Progenitor cell of endocrine pancreas (in vitro differentiated cells): ENCODE data around the gene TGFA. TPM values are rescaled to one million over a fixed set of nuclear protein-coding genes. Genes with fewer than 3 reads are reported as not detected.

Experiments used
- DNase-seq: peaks from one replicate; pipeline ENCODE4 v3.0.0; 2021; ENCODE audit warnings: low spot score; ENCODE audit not compliant: unreplicated experiment
- H3K27ac Mint-ChIP-seq: 2 replicates; pipeline ENCODE4 v1.8.0; 2021; ENCODE audit warnings: mild to moderate bottlenecking, moderate library complexity, mixed read lengths
- H3K27me3 Mint-ChIP-seq: 2 replicates; pipeline ENCODE4 v1.8.0; 2021; ENCODE audit warnings: mixed read lengths
- H3K36me3 Mint-ChIP-seq: 2 replicates; pipeline ENCODE4 v1.8.0; 2022; ENCODE audit warnings: mixed read lengths; ENCODE audit not compliant: insufficient read depth
- H3K4me1 Mint-ChIP-seq: 2 replicates; pipeline ENCODE4 v1.8.0; 2021; ENCODE audit warnings: low read depth, mixed read lengths
- H3K4me3 Mint-ChIP-seq: 2 replicates; pipeline ENCODE4 v1.8.0; 2021; ENCODE audit warnings: low read depth, mild to moderate bottlenecking, moderate library complexity, mixed read lengths
- H3K9me3 Mint-ChIP-seq: 2 replicates; pipeline ENCODE4 v1.8.0; 2021; ENCODE audit warnings: low read depth, mixed read lengths
- total RNA-seq: library from RNA; stranded (reverse); gene quantifications from 2 replicates; pipeline ENCODE4 v1.2.1, GENCODE V29; 2021
- TF ChIP-seq, protein P1 (sequence below): fragments of 200-600 bp; sonication (generic); IDR thresholded peaks from one replicate; pipeline ENCODE4 v1.5.0; 2021; ENCODE audit warnings: antibody characterized with exemption, mild to moderate bottlenecking; ENCODE audit not compliant: unreplicated experiment

TGFA gene
- total RNA-seq, 1 donor from 2014 or later, result 3.0 TPM

- H3K9me3 Mint-ChIP-seq, result no peaks in the 10 kb centered on the region
- no peak overlapping the region for H3K4me3 Mint-ChIP-seq
- peaks cover 17% of the 10 kb centered on the region for H3K27me3 Mint-ChIP-seq
- H3K4me1 Mint-ChIP-seq, result peaks cover 3% of the 10 kb centered on the region
- H3K36me3 Mint-ChIP-seq, result no peaks in the 10 kb centered on the region
- TF ChIP-seq, protein P1, sequence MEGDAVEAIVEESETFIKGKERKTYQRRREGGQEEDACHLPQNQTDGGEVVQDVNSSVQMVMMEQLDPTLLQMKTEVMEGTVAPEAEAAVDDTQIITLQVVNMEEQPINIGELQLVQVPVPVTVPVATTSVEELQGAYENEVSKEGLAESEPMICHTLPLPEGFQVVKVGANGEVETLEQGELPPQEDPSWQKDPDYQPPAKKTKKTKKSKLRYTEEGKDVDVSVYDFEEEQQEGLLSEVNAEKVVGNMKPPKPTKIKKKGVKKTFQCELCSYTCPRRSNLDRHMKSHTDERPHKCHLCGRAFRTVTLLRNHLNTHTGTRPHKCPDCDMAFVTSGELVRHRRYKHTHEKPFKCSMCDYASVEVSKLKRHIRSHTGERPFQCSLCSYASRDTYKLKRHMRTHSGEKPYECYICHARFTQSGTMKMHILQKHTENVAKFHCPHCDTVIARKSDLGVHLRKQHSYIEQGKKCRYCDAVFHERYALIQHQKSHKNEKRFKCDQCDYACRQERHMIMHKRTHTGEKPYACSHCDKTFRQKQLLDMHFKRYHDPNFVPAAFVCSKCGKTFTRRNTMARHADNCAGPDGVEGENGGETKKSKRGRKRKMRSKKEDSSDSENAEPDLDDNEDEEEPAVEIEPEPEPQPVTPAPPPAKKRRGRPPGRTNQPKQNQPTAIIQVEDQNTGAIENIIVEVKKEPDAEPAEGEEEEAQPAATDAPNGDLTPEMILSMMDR, result no peak
- no peak overlapping the region for H3K27ac Mint-ChIP-seq
- DNase-seq, result no peak
Observed at GRCh38 chr2:70514612-70515055, 39.0 kb downstream of the TGFA start.

DNA sequence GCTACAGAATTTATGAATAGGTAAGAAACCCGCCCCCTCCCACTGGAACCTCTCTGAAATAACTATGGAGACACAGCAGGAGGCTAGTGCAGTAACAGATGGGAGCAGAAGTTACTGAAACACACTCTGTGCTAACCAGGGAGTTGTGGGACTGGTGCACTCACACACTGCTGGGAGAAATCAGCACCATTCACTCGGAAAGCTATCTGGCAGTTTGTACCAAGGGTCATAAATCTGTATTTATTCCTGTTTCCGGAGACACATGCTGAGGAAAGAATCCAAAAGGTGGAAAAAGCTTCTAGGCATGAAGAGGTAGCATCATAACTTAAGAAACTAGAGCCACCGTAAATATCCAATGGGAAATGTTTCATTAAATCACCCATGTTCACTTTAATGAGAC, 39.9 kb downstream of the TGFA start:
- peaks cover 7% of the 10 kb centered on the region for H3K4me1 Mint-ChIP-seq
- H3K9me3 Mint-ChIP-seq, result no peaks in the 10 kb centered on the region
- TF ChIP-seq, protein P1, result no peak
- H3K27me3 Mint-ChIP-seq, result peaks cover 18% of the 10 kb centered on the region
- H3K36me3 Mint-ChIP-seq, result no peaks in the 10 kb centered on the region
- H3K4me3 Mint-ChIP-seq, result no peak overlapping the region
- H3K27ac Mint-ChIP-seq, result no peak overlapping the region
- DNase-seq, result no peak

GRCh38 chr2:70511971-70512729, 41.5 kb downstream of the TGFA start:
- TF ChIP-seq, protein P1, result no peak
- H3K9me3 Mint-ChIP-seq, result no peaks in the 10 kb centered on the region
- DNase-seq, result no peak
- no peak overlapping the region for H3K4me3 Mint-ChIP-seq
- H3K27me3 Mint-ChIP-seq, result peaks cover 20% of the 10 kb centered on the region
- peaks cover 7% of the 10 kb centered on the region for H3K4me1 Mint-ChIP-seq
- no peaks in the 10 kb centered on the region for H3K36me3 Mint-ChIP-seq
- peak overlapping the region; percentile 74 for H3K27ac Mint-ChIP-seq

- Mint-ChIP-seq H3K4me3 (no peak overlapping the region), H3K4me1 (peaks cover 7% of the 10 kb centered on the region), H3K9me3 (no peaks in the 10 kb centered on the region), H3K36me3 (no peaks in the 10 kb centered on the region), H3K27ac (no peak overlapping the region), H3K27me3 (peaks cover 13% of the 10 kb centered on the region)
- TF ChIP-seq, protein P1, result no peak
- DNase-seq, result no peak
Observed at GRCh38 chr2:70510313-70510712, 43.3 kb downstream of the TGFA start.

DNA sequence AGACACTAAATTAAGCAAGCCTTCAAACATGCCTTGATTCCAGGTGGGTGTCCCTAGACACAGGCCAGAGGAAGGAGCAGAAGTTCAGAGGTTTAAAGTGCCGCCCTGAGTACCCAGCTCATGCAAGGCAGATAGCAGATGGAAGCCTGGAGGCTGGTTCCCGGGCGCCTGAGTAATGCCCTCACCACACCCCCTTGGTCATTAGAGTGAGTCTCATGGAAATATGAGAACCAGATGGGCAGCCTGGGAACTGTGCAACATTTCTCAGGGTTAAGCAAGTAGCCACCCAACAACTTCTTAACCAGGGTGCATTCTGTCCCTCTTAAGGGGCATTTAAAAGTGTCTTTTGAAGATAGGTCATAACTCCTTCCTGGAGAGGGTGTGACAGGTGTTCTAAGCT, 44.1 kb downstream of the TGFA start:
- H3K27ac Mint-ChIP-seq, result no peak overlapping the region
- DNase-seq, result no peak
- no peaks in the 10 kb centered on the region for H3K36me3 Mint-ChIP-seq
- H3K4me3 Mint-ChIP-seq, result no peak overlapping the region
- H3K4me1 Mint-ChIP-seq, result peaks cover 7% of the 10 kb centered on the region
- no peaks in the 10 kb centered on the region for H3K9me3 Mint-ChIP-seq
- TF ChIP-seq, protein P1, result no peak
- H3K27me3 Mint-ChIP-seq, result peaks cover 13% of the 10 kb centered on the region
